H1 (cell line): ENCODE data around the gene FRMD4B. TPM values are rescaled to one million over a fixed set of nuclear protein-coding genes. Genes with fewer than 3 reads are reported as not detected.

Source experiments
- CTCF ChIA-PET: fragments of 300-600 bp; sonication (Branson Sonifier 250); formaldehyde crosslinking; loops from one replicate; lab custom pipeline; 2021; ENCODE audit not compliant: partially characterized antibody; lab: Charles Lee
- POLR2A ChIA-PET: fragments of 300-600 bp; sonication (Branson Sonifier 250); formaldehyde crosslinking; loops from one replicate; lab custom pipeline; 2021; ENCODE audit warnings: inconsistent platforms; ENCODE audit not compliant: partially characterized antibody; lab: Charles Lee
- DNase-seq, 2 experiments: peaks; one replicate each; pipeline versions ENCODE4 v3.0.0 to v3.0.0-alpha.2; 2010 to 2022; ENCODE audit warnings: low spot score in 2 of 2, low read depth in 1 of 2, mixed read lengths in 1 of 2
- FAIRE-seq: peaks from 2 replicates; lab custom pipeline; 2011; peaks lifted over from hg19 to GRCh38; lab: Jason Lieb, UNC
- H2AFZ ChIP-seq: 2 replicates; pipeline ENCODE4 v1.8.1; 2012; ENCODE audit warnings: low read length, inconsistent platforms
- H2AK5ac ChIP-seq: 2 replicates; pipeline ENCODE4 v1.6.1; 2013; ENCODE audit warnings: low read depth, low read length
- H2BK120ac ChIP-seq: replicated peaks from 2 replicates; pipeline ENCODE3; 2013; ENCODE audit warnings: low read depth, low read length, inconsistent platforms
- H2BK12ac ChIP-seq: 2 replicates; pipeline ENCODE4 v1.6.1; 2013; ENCODE audit warnings: low read depth, low read length
- H2BK15ac ChIP-seq: 2 replicates; pipeline ENCODE4 v1.6.1; 2013; ENCODE audit warnings: low read length
- H2BK20ac ChIP-seq: 2 replicates; pipeline ENCODE4 v1.6.1; 2013; ENCODE audit warnings: low read length
- H2BK5ac ChIP-seq: 2 replicates; pipeline ENCODE4 v1.6.1; 2013; ENCODE audit warnings: low read depth, low read length
- H3K14ac ChIP-seq: 2 replicates; pipeline ENCODE4 v1.6.1; 2013; ENCODE audit warnings: inconsistent platforms; ENCODE audit not compliant: insufficient read length
- H3K18ac ChIP-seq: 2 replicates; pipeline ENCODE4 v1.6.1; 2013; ENCODE audit warnings: low read length; ENCODE audit errors: extremely low read depth
- H3K23ac ChIP-seq: 2 replicates; pipeline ENCODE4 v1.6.1; 2013; ENCODE audit warnings: inconsistent platforms; ENCODE audit not compliant: insufficient read length
- H3K23me2 ChIP-seq: 2 replicates; pipeline ENCODE4 v1.6.1; 2013; ENCODE audit warnings: low read depth, low read length
- H3K27ac ChIP-seq: 2 replicates; pipeline ENCODE4 v1.6.1; 2011; ENCODE audit warnings: low read depth, low read length, inconsistent platforms
- H3K27me3 ChIP-seq, 4 experiments: replicated peaks in 1 of 4; 1 replicate in 1 of 4; 2 replicates in 3 of 4; pipeline versions ENCODE4 v1.6.1 to v1.8.1; 2011 to 2013; ENCODE audit warnings: low read length in 3 of 4, mild to moderate bottlenecking in 3 of 4, inconsistent platforms in 2 of 4, mixed read lengths in 2 of 4, moderate library complexity in 1 of 4; ENCODE audit not compliant: control insufficient read depth in 3 of 4, insufficient read depth in 3 of 4; ENCODE audit errors: extremely low read depth in 1 of 4
- H3K36me3 ChIP-seq, 4 experiments: 2 replicates each; pipeline versions ENCODE4 v1.6.1 to v1.8.1; 2011 to 2013; ENCODE audit warnings: mild to moderate bottlenecking in 4 of 4, low read length in 3 of 4, moderate library complexity in 2 of 4, control low read depth in 1 of 4, inconsistent platforms in 1 of 4; ENCODE audit not compliant: insufficient read depth in 4 of 4, control insufficient read depth in 2 of 4
- H3K4ac ChIP-seq: replicated peaks from 2 replicates; pipeline ENCODE3; 2013; ENCODE audit warnings: low read length, low read depth, mixed read lengths, inconsistent platforms; ENCODE audit not compliant: insufficient read length
- H3K4me1 ChIP-seq, 4 experiments: replicated peaks in 1 of 4; 1 replicate in 1 of 4; 2 replicates in 3 of 4; pipeline versions ENCODE4 v1.6.1 to v1.8.1; 2011 to 2013; ENCODE audit warnings: low read length in 3 of 4, inconsistent platforms in 2 of 4, mixed read lengths in 1 of 4; ENCODE audit not compliant: insufficient read depth in 4 of 4, control insufficient read depth in 3 of 4
- H3K4me2 ChIP-seq, 2 experiments: 2 replicates each; pipeline versions ENCODE4 v1.6.1 to v1.8.1; 2011 to 2013; ENCODE audit warnings: low read depth in 2 of 2, low read length in 2 of 2, control low read depth in 1 of 2, inconsistent platforms in 1 of 2, mild to moderate bottlenecking in 1 of 2; ENCODE audit not compliant: insufficient read depth in 1 of 2
- H3K4me3 ChIP-seq, 4 experiments: fragments of 200-600, 300-600 bp in 1 of 4; sonication (generic), shearing (Covaris generic), sonication (Bioruptor Twin) in 1 of 4; 2 replicates each; pipeline versions ENCODE4 v1.5.1 to v1.8.1; 2011 to 2016; ENCODE audit warnings: low read length in 4 of 4, low read depth in 3 of 4, control low read depth in 2 of 4, inconsistent platforms in 2 of 4, mild to moderate bottlenecking in 2 of 4, mixed read lengths in 1 of 4, moderate library complexity in 1 of 4; ENCODE audit not compliant: insufficient read depth in 2 of 4; ENCODE audit errors: extremely low read depth in 1 of 4
- H3K56ac ChIP-seq: replicated peaks from 2 replicates; pipeline ENCODE3; 2013; ENCODE audit warnings: low read depth, mild to moderate bottlenecking, mixed read lengths, low read length, inconsistent platforms; ENCODE audit not compliant: insufficient read length
- H3K79me1 ChIP-seq: 2 replicates; pipeline ENCODE4 v1.6.1; 2013; ENCODE audit warnings: low read depth, low read length, control low read depth
- H3K79me2 ChIP-seq, 2 experiments: 2 replicates each; pipeline versions ENCODE4 v1.6.1 to v1.8.1; 2012 to 2013; ENCODE audit warnings: low read length in 2 of 2, mild to moderate bottlenecking in 2 of 2, inconsistent platforms in 1 of 2; ENCODE audit not compliant: insufficient read depth in 2 of 2, control insufficient read depth in 1 of 2
- H3K9ac ChIP-seq, 4 experiments: replicated peaks in 1 of 4; 1 replicate in 1 of 4; 2 replicates in 3 of 4; pipeline versions ENCODE4 v1.6.1 to v1.8.1; 2011 to 2013; ENCODE audit warnings: low read depth in 3 of 4, low read length in 3 of 4, control low read depth in 2 of 4, mild to moderate bottlenecking in 2 of 4, moderate library complexity in 2 of 4, inconsistent platforms in 1 of 4; ENCODE audit errors: extremely low read depth in 1 of 4
- H3K9me3 ChIP-seq, 2 experiments: 2 replicates each; pipeline versions ENCODE4 v1.6.1 to v1.8.1; 2012 to 2013; ENCODE audit warnings: mild to moderate bottlenecking in 2 of 2, moderate library complexity in 2 of 2, control low read depth in 1 of 2, inconsistent platforms in 1 of 2, low read depth in 1 of 2, low read length in 1 of 2, mixed read lengths in 1 of 2; ENCODE audit not compliant: insufficient read depth in 2 of 2
- H4K20me1 ChIP-seq, 2 experiments: replicated peaks in 1 of 2; 2 replicates each; pipeline versions ENCODE3 to v1.8.1; 2011 to 2013; ENCODE audit warnings: inconsistent platforms in 2 of 2, low read length in 2 of 2, mild to moderate bottlenecking in 1 of 2; ENCODE audit not compliant: insufficient read depth in 2 of 2, control insufficient read depth in 1 of 2
- H4K5ac ChIP-seq: 2 replicates; pipeline ENCODE4 v1.6.1; 2013; ENCODE audit warnings: low read length, low read depth, mixed read lengths, inconsistent platforms; ENCODE audit not compliant: insufficient read length
- H4K8ac ChIP-seq: 2 replicates; pipeline ENCODE4 v1.8.0; 2013; ENCODE audit warnings: mild to moderate bottlenecking, moderate library complexity, low read length, inconsistent platforms; ENCODE audit not compliant: insufficient read depth; ENCODE audit errors: extremely low read depth
- H4K91ac ChIP-seq: replicated peaks from 2 replicates; pipeline ENCODE3; 2013; ENCODE audit warnings: low read length, mixed read lengths, inconsistent platforms; ENCODE audit not compliant: insufficient read length
- ATF2 ChIP-seq: IDR thresholded peaks from 2 replicates; pipeline ENCODE4 v1.6.1; 2012; ENCODE audit warnings: low read length, inconsistent platforms
- CHD2 ChIP-seq: IDR thresholded peaks from 2 replicates; pipeline ENCODE4 v1.6.1; 2012; ENCODE audit warnings: low read length, improper control_type of control experiment
- CTBP2 ChIP-seq: IDR thresholded peaks from 2 replicates; pipeline ENCODE4 v1.7.0; 2011; ENCODE audit warnings: borderline replicate concordance, mild to moderate bottlenecking, moderate library complexity, mixed read lengths, low read length; ENCODE audit not compliant: insufficient read depth, insufficient read length
- HDAC6 ChIP-seq: IDR thresholded peaks from one replicate; pipeline ENCODE4 v1.7.1; 2012; ENCODE audit warnings: low read depth, mild to moderate bottlenecking, inconsistent platforms, low read length, moderate library complexity
- PHF8 ChIP-seq: fragments of 200-600 bp; sonication (generic); conservative IDR thresholded peaks from 2 replicates; pipeline ENCODE4 v1.7.1; 2012; ENCODE audit warnings: low read depth, mild to moderate bottlenecking, inconsistent platforms, low read length, moderate library complexity
- POLR2AphosphoS5 ChIP-seq: IDR thresholded peaks from 2 replicates; pipeline ENCODE4 v1.6.1; 2011; ENCODE audit warnings: low read depth, low read length
- RBBP5 ChIP-seq: IDR thresholded peaks from 2 replicates; pipeline ENCODE4 v1.7.1; 2012; ENCODE audit warnings: low read depth, mild to moderate bottlenecking, inconsistent platforms, low read length, moderate library complexity, borderline replicate concordance
- RXRA ChIP-seq: IDR thresholded peaks from 2 replicates; pipeline ENCODE4 v1.6.1; 2011; ENCODE audit warnings: low read depth, mild to moderate bottlenecking, low read length, moderate library complexity; ENCODE audit not compliant: insufficient read depth
- SIRT6 ChIP-seq: IDR thresholded peaks from one replicate; pipeline ENCODE4 v1.7.1; 2012; ENCODE audit warnings: low read length, inconsistent platforms
- ZNF274 ChIP-seq: IDR thresholded peaks from 2 replicates; pipeline ENCODE4 v1.7.0; 2012; ENCODE audit warnings: low read length, borderline replicate concordance; ENCODE audit errors: extremely low read depth
- WGBS, 2 experiments: shearing (Covaris generic) in 1 of 2; methylation state at CpG; one replicate each; pipeline versions ENCODE4 v1.1.6 to v1.1.7; 2013 to 2015; ENCODE audit warnings: low lambda C conversion rate in 2 of 2, mixed read lengths in 2 of 2, inconsistent platforms in 1 of 2, low coverage in 1 of 2, missing lambda C conversion rate in 1 of 2; ENCODE audit not compliant: insufficient replicate concordance in 2 of 2, insufficient coverage in 1 of 2, insufficient read length in 1 of 2; ENCODE audit errors: extremely low coverage in 1 of 2, missing lambda C conversion rate in 1 of 2; 5-methylcytosine and 5-hydroxymethylcytosine counted together
- polyA plus RNA-seq, 7 experiments: library from polyadenylated mRNA; depleted of rRNA in 3 of 7; stranded (reverse) in 5 of 7; unstranded in 2 of 7; fragments of >200 nt in 5 of 7; fragments of 200-250 nt in 2 of 7; gene quantifications; 1 replicate in 5 of 7; 2 replicates in 1 of 7; 4 replicates in 1 of 7; pipeline versions ENCODE4 v1.2.1 to v1.2.3, GENCODE V29; 2011 to 2013; ENCODE audit warnings: missing spikeins in 2 of 7, mixed read lengths in 2 of 7
- total RNA-seq: library from RNA; stranded (reverse); fragmentation: NEBNext Ultra II Directional; extraction: Animal tissue kit (Norgen Biotek cat#: 25700); gene quantifications from 2 replicates; pipeline ENCODE4 v1.2.1, GENCODE V29; 2021

FRMD4B gene
- total and polyA plus RNA-seq, 2 of the 8 experiments (the other 6 are each of a cell fraction or from before 2014, with no cell fraction given): 2.7 to 7.2 TPM

- H2BK15ac ChIP-seq: no peak overlapping the region
- H4K91ac ChIP-seq: no peak overlapping the region
- H3K79me1 ChIP-seq: no peaks in the 10 kb centered on the region
- no peak overlapping the region for H3K4me2 ChIP-seq
- H4K20me1 ChIP-seq: no peaks in the 10 kb centered on the region
- H2BK12ac ChIP-seq: no peak overlapping the region
- H3K36me3 ChIP-seq: no peaks in the 10 kb centered on the region
- TF ChIP-seq CHD2 (no peak), ATF2 (no peak), SIRT6 (no peak), RBBP5 (no peak), HDAC6 (no peak), RXRA (no peak), CTBP2 (no peak), PHF8 (no peak), ZNF274 (no peak), POLR2AphosphoS5 (no peak)
- no peak overlapping the region for H3K27ac ChIP-seq
- no peak overlapping the region for H4K8ac ChIP-seq
- no peak overlapping the region for H2AK5ac ChIP-seq
- no peaks in the 10 kb centered on the region for H3K79me2 ChIP-seq
- no peaks in the 10 kb centered on the region for H3K27me3 ChIP-seq
- H3K9me3 ChIP-seq: no peaks in the 10 kb centered on the region
- H3K4ac ChIP-seq: no peak overlapping the region
- no peak overlapping the region for H3K4me3 ChIP-seq
- ChIA-PET POLR2A (no interaction called here), CTCF (interaction anchor here (0.5 to 23.9 kb wide), 3 partner anchors 8 to 137 kb away, joined by 4 to 471 read pairs (median 44); no protein-coding TSS in a partner anchor)
- no peak overlapping the region for H3K14ac ChIP-seq
- no peak overlapping the region for H3K18ac ChIP-seq
- peaks cover 0 to 7% (median 5%) of the 10 kb centered on the region in 4 experiments; a peak in 3 of 7 replicates for H3K4me1 ChIP-seq
- FAIRE-seq (no peak), DNase-seq (no peak)
- WGBS, 2 experiments: 78% methylated on average over 6 of the region's 6 CpGs; no CpG with 5 or more reads in 1 of the 2 experiments
- H3K23ac ChIP-seq: no peak overlapping the region
- no peak overlapping the region for H2BK120ac ChIP-seq
- no peak overlapping the region for H2AFZ ChIP-seq
- H2BK20ac ChIP-seq: no peak overlapping the region
- no peak overlapping the region for H2BK5ac ChIP-seq
- H3K56ac ChIP-seq: no peak overlapping the region
- no peaks in the 10 kb centered on the region for H3K23me2 ChIP-seq
- H3K9ac ChIP-seq: no peak overlapping the region
- H4K5ac ChIP-seq: no peak overlapping the region
These were observed 88.9 kb downstream of the FRMD4B start for GRCh38 chr3:69296995-69297394.
